HepG2 (cell line): ENCODE measurements around the gene CRKL.
"Not testable (repeated sequence)": the region's sequence is repeated elsewhere in the genome, so short reads cannot be mapped to it uniquely, and the experiment has no call there.

ENCODE experiments used
- ATF7 ChIP-seq, 2 experiments: fragments of 450-650 bp in 1 of 2; sonication (generic) in 1 of 2; formaldehyde crosslinking in 1 of 2; IDR thresholded peaks; 2 replicates each; pipeline versions ENCODE4 v1.4.0 to v1.6.1; 2016 to 2020; ENCODE audit warnings: antibody characterized with exemption in 1 of 2, mild to moderate bottlenecking in 1 of 2, missing genetic modification reagents in 1 of 2
- BHLHE40 ChIP-seq: IDR thresholded peaks from 2 replicates; pipeline ENCODE4 v1.6.1; 2011; ENCODE audit warnings: low read length, improper control_type of control experiment
- HNRNPK ChIP-seq: fragments of 200-400 bp; formaldehyde crosslinking; IDR thresholded peaks from 2 replicates; pipeline ENCODE4 v1.6.1; 2018; ENCODE audit warnings: low read length, low read depth, moderate library complexity, mild to moderate bottlenecking; ENCODE audit not compliant: poor library complexity, severe bottlenecking
- KDM4B ChIP-seq: sonication (generic); formaldehyde crosslinking; IDR thresholded peaks from 2 replicates; pipeline ENCODE4 v1.4.0; 2020; ENCODE audit warnings: missing genetic modification reagents
- POLR2A ChIP-seq, 2 experiments: IDR thresholded peaks; 2 replicates each; pipeline ENCODE4 v1.6.1; 2011; ENCODE audit warnings: low read depth in 2 of 2, low read length in 2 of 2, mild to moderate bottlenecking in 1 of 2, moderate library complexity in 1 of 2; ENCODE audit not compliant: insufficient read depth in 1 of 2
- SMARCE1 ChIP-seq: fragments of 450-650 bp; IDR thresholded peaks from 2 replicates; pipeline ENCODE4 v1.6.1; 2017; ENCODE audit warnings: borderline replicate concordance
- ZNF570 ChIP-seq: sonication (generic); formaldehyde crosslinking; IDR thresholded peaks from 2 replicates; pipeline ENCODE4 v1.4.0; 2020; ENCODE audit warnings: mild to moderate bottlenecking, missing genetic modification reagents, borderline replicate concordance
- TF ChIP-seq, protein P1 (sequence below): sonication (generic); formaldehyde crosslinking; IDR thresholded peaks from 2 replicates; pipeline ENCODE4 v1.8.1; 2023; ENCODE audit warnings: mild to moderate bottlenecking, missing genetic modification reagents, borderline replicate concordance

DNA sequence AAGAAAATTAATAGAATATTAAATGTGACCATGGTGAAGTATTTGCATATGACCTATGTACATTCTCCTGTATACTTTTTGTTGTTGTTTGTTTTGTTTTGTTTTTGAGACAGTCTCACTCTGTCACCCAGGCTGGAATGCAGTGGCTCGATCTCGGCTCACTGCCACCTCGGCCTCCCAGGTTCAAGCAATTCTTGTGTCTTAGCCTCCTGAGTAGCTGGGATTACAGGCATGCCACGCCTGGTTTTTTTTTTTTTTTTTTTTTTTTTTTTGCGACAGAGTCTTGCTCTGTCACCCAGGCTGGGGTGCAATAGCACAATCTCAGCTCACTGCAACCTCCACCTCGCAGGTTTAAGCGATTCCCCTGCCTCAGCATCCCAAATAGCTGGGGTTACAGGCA, 19.5 kb upstream of the CRKL start:
- TF ChIP-seq ATF7 (IDR thresholded peaks at IDR 0.05); ATF7 (CRISPR knock-in tag; IDR thresholded peaks at IDR 0.05); SMARCE1; HNRNPK; POLR2A (IDR thresholded peaks at IDR 0.05; ENCODE audit: insufficient read depth in 1 of 2, low read depth in 2 of 2, low read length in 2 of 2); ZNF570 (CRISPR knock-in tag); BHLHE40; KDM4B (CRISPR knock-in tag): not testable (repeated sequence)
- TF ChIP-seq, protein P1, sequence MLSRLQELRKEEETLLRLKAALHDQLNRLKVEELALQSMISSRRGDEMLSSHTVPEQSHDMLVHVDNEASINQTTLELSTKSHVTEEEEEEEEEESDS (CRISPR knock-in tag), result not testable (repeated sequence)
